ACC112 (cell line): ENCODE results near the gene CNTN1.

ENCODE experiments used
- H2AFZ ChIP-seq: fragments of 200-600 bp; sonication (generic); one replicate; pipeline ENCODE4 v1.6.0; 2017; ENCODE audit warnings: antibody characterized with exemption, low read length; ENCODE audit not compliant: unreplicated experiment
- H3K27ac ChIP-seq: fragments of 200-600 bp; sonication (generic); 2 replicates; pipeline ENCODE4 v1.5.1; 2014; ENCODE audit warnings: low read depth, mild to moderate bottlenecking, antibody characterized with exemption, low read length, moderate library complexity
- H3K27me3 ChIP-seq: fragments of 200-600 bp; sonication (generic); 2 replicates; pipeline ENCODE4 v1.6.1; 2014; ENCODE audit warnings: mild to moderate bottlenecking, antibody characterized with exemption, low read length, moderate library complexity, mixed read lengths; ENCODE audit not compliant: insufficient read depth
- H3K36me3 ChIP-seq: fragments of 200-600 bp; sonication (generic); 2 replicates; pipeline ENCODE4 v1.6.1; 2016; ENCODE audit warnings: mild to moderate bottlenecking, antibody characterized with exemption, low read length, moderate library complexity, mixed read lengths; ENCODE audit not compliant: insufficient read depth
- H3K4me1 ChIP-seq: fragments of 200-600 bp; sonication (generic); one replicate; pipeline ENCODE4 v1.6.1; 2016; ENCODE audit warnings: low read length, mixed read lengths; ENCODE audit not compliant: insufficient read depth, unreplicated experiment, control insufficient read depth
- H3K4me3 ChIP-seq: fragments of 200-600 bp; sonication (generic); 2 replicates; pipeline ENCODE4 v1.5.1; 2014; ENCODE audit warnings: mild to moderate bottlenecking, low read depth, low read length
- H3K79me2 ChIP-seq: fragments of 200-600 bp; sonication (generic); one replicate; pipeline ENCODE4 v1.6.0; 2016; ENCODE audit warnings: low read length; ENCODE audit not compliant: control insufficient read depth, unreplicated experiment, insufficient read depth

CNTN1 gene

DNA sequence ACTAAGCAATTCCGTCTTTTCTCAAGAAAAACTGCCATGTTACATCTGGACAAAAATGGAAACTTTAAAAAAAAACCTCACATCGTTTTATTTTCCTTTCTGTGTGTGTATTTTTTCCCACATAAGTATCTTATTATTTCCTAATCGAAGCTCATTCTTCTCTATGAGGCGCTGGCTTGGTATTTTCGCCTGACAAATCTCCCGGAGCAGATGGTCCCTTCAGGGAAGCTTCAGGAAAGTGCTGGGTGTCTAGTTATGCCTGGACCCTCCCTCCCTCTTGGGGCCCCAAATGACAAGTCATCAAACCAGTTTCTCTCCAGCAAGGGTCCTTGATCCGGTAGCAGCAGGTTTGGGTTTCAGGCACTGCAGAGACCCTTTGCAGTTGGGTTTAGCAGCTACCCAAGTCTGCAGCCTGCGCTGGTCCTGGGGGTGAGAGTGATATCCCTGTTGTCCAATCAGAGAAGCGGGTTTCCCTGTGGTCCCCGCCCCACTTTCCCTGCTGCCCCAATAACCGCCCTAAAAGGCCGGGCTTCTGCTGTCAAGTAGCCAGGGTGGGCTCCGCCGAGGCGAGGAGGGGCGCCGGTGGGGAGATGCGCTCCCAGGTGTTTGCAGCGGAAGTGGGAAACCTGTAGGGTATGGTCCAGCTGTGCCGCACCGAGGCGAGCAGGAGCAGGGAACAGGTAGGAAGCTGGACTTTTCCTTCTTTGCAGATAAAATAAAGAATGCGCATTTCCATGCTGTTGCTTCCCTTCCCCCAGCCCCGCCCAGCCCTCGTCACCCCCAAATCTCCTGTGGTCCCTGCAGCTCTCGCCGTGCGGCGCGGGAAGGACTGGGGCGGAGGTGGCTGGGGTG, at the start of gene CNTN1:
TSS of gene CNTN1 (plus strand) at position 527 of the 852 bp plus-strand sequence.
- Histone ChIP-seq H3K4me1 (no peaks in the 10 kb centered on the region), H3K27ac (no peak within 1 kb of the TSS), H3K4me3 (no peak within 1 kb of the TSS), H3K36me3 (no peaks in the 10 kb centered on the region), H2AFZ (no peak within 1 kb of the TSS), H3K79me2 (no peaks in the 10 kb centered on the region), H3K27me3 (peaks cover 37% of the 10 kb centered on the region)

DNA sequence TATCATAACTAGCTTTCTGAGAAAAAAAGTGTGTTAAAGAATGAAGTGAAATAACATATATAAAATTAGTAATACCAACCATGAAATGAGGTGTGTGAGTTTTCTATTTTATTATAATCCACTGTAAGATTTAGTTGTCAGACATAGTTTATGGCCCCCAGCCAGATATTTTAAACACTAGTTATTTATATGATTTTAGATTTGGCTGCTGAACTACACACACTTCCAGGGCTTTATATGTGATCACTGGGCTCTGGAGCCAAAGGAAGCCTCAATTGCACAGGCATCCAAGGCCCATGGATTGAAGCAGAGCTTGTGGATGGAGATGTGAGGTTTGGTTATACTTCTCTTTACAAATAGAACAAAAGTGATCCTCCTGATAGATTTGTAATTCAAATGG, 48.7 kb upstream of the CNTN1 start:
- Histone ChIP-seq H3K79me2 (no peaks in the 10 kb centered on the region), H3K27ac (no peak overlapping the region), H3K36me3 (no peaks in the 10 kb centered on the region), H3K4me1 (no peaks in the 10 kb centered on the region), H3K4me3 (no peak overlapping the region), H2AFZ (no peak overlapping the region), H3K27me3 (no peaks in the 10 kb centered on the region)

GRCh38 chr12:40643976-40644375, 48.3 kb upstream of the CNTN1 start:
- Histone ChIP-seq H2AFZ (no peak overlapping the region), H3K4me3 (no peak overlapping the region), H3K36me3 (no peaks in the 10 kb centered on the region), H3K27ac (no peak overlapping the region), H3K4me1 (no peaks in the 10 kb centered on the region), H3K79me2 (no peaks in the 10 kb centered on the region), H3K27me3 (no peaks in the 10 kb centered on the region)

- Histone ChIP-seq H3K27ac (no peak overlapping the region), H3K4me1 (no peaks in the 10 kb centered on the region), H2AFZ (no peak overlapping the region), H3K27me3 (no peaks in the 10 kb centered on the region), H3K4me3 (no peak overlapping the region), H3K36me3 (no peaks in the 10 kb centered on the region), H3K79me2 (no peaks in the 10 kb centered on the region)
Observed at GRCh38 chr12:40644708-40645107, 47.5 kb upstream of the CNTN1 start.

GRCh38 chr12:40645361-40645760, 46.9 kb upstream of the CNTN1 start:
- Histone ChIP-seq H3K27ac (no peak overlapping the region), H2AFZ (no peak overlapping the region), H3K36me3 (no peaks in the 10 kb centered on the region), H3K79me2 (no peaks in the 10 kb centered on the region), H3K4me3 (no peak overlapping the region), H3K4me1 (no peaks in the 10 kb centered on the region), H3K27me3 (no peaks in the 10 kb centered on the region)

GRCh38 chr12:40646456-40646855, 45.8 kb upstream of the CNTN1 start:
- no peaks in the 10 kb centered on the region for H3K36me3 ChIP-seq
- no peaks in the 10 kb centered on the region for H3K79me2 ChIP-seq
- H3K27me3 ChIP-seq = no peaks in the 10 kb centered on the region
- H2AFZ ChIP-seq = no peak overlapping the region
- no peaks in the 10 kb centered on the region for H3K4me1 ChIP-seq
- no peak overlapping the region for H3K4me3 ChIP-seq
- H3K27ac ChIP-seq = no peak overlapping the region

DNA sequence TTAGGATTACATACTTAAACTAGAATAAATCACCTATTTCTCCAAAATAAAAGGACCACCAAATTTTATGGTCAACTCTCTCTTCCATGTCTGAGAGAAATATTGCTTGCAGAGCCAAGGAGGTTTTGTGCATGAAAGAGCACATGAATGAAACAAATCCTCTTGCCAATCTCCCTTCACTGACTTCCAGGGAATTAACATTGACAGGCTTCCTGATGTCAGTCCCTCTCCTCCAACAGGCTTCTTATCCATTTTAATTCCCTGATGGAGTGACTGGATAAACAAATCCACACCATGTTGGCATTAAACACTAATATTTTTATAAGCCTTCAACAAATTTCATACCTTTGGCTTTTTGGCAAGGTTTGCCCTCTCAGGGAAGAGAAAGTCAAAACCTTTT, 45.3 kb upstream of the CNTN1 start:
- H2AFZ ChIP-seq = no peak overlapping the region
- H3K4me1 ChIP-seq = no peaks in the 10 kb centered on the region
- no peaks in the 10 kb centered on the region for H3K27me3 ChIP-seq
- H3K4me3 ChIP-seq = no peak overlapping the region
- H3K79me2 ChIP-seq = no peaks in the 10 kb centered on the region
- no peak overlapping the region for H3K27ac ChIP-seq
- H3K36me3 ChIP-seq = no peaks in the 10 kb centered on the region

DNA sequence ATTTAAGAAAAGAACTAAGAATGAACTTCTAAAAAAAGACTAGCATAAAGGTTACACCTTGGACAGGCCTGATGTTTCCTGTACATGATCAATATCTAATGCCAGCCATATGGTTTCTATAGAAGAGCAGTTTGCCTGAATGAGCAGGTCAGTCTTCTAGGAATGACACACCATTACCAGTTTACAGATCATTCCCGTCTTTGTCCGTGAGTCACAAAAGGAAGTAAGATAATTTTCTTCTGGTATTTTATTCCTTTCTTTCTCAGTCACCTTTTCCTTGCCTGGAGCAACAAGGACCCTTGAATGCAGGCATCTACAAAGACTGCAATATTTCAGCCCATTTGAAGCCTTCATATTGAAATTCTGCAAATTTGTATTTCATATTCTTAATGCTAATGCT, 44.6 kb upstream of the CNTN1 start:
- no peak overlapping the region for H2AFZ ChIP-seq
- H3K4me1 ChIP-seq = no peaks in the 10 kb centered on the region
- no peaks in the 10 kb centered on the region for H3K27me3 ChIP-seq
- no peaks in the 10 kb centered on the region for H3K79me2 ChIP-seq
- no peak overlapping the region for H3K4me3 ChIP-seq
- H3K36me3 ChIP-seq = no peaks in the 10 kb centered on the region
- H3K27ac ChIP-seq = no peak overlapping the region

GRCh38 chr12:40648519-40648918, 43.7 kb upstream of the CNTN1 start:
- Histone ChIP-seq H3K36me3 (no peaks in the 10 kb centered on the region), H3K27ac (no peak overlapping the region), H3K4me1 (no peaks in the 10 kb centered on the region), H3K27me3 (no peaks in the 10 kb centered on the region), H3K79me2 (no peaks in the 10 kb centered on the region), H2AFZ (no peak overlapping the region), H3K4me3 (no peak overlapping the region)

- Histone ChIP-seq H3K27me3 (no peaks in the 10 kb centered on the region), H3K27ac (no peak overlapping the region), H3K4me1 (no peaks in the 10 kb centered on the region), H3K36me3 (no peaks in the 10 kb centered on the region), H3K4me3 (no peak overlapping the region), H3K79me2 (no peaks in the 10 kb centered on the region), H2AFZ (no peak overlapping the region)
Observed at GRCh38 chr12:40650038-40650704, 42.1 kb upstream of the CNTN1 start.

- no peaks in the 10 kb centered on the region for H3K79me2 ChIP-seq
- H3K4me3 ChIP-seq = no peak overlapping the region
- H3K27ac ChIP-seq = no peak overlapping the region
- H2AFZ ChIP-seq = no peak overlapping the region
- H3K27me3 ChIP-seq = no peaks in the 10 kb centered on the region
- no peaks in the 10 kb centered on the region for H3K36me3 ChIP-seq
- no peaks in the 10 kb centered on the region for H3K4me1 ChIP-seq
Observed at GRCh38 chr12:40655451-40655850, 36.8 kb upstream of the CNTN1 start.
